Upper lobe of right lung (tissue), 1 donor: ENCODE measurements around the gene MAN2B2. TPM values are rescaled to one million over a fixed set of nuclear protein-coding genes. Genes with fewer than 3 reads are reported as not detected.
"Not testable (repeated sequence)": the region's sequence is repeated elsewhere in the genome, so short reads cannot be mapped to it uniquely, and the experiment has no call there.

Experiments used
- ATAC-seq: fragments of 200-7000 bp; cut with Tn5 transposase; one replicate; pipeline ENCODE4 v1.9.1; 2020; ENCODE audit warnings: mild to moderate bottlenecking, moderate library complexity
- DNase-seq: peaks from one replicate; pipeline ENCODE4 v3.0.0-alpha.2; 2020
- H3K27ac ChIP-seq: fragments of 200-600 bp; one replicate; pipeline ENCODE4 v1.8.0; 2022
- H3K27me3 ChIP-seq: fragments of 200-600 bp; one replicate; pipeline ENCODE4 v1.8.0; 2022; ENCODE audit warnings: mild to moderate bottlenecking
- H3K36me3 ChIP-seq: fragments of 200-600 bp; one replicate; pipeline ENCODE4 v1.8.0; 2022
- H3K4me1 ChIP-seq: fragments of 200-600 bp; one replicate; pipeline ENCODE4 v1.8.0; 2022
- H3K4me3 ChIP-seq: fragments of 200-600 bp; one replicate; pipeline ENCODE4 v1.8.0; 2022; ENCODE audit warnings: mild to moderate bottlenecking
- H3K9me3 ChIP-seq: fragments of 200-600 bp; one replicate; pipeline ENCODE4 v1.8.0; 2022
- intact Hi-C: fragments of 100-400 bp; cut with DNase I; formaldehyde crosslinking; loops from one replicate; pipeline ENCODE4 v1.11.0; 2022
- total RNA-seq: library from RNA; stranded (reverse); fragmentation: NEBNext Ultra II Directional; extraction: Animal tissue kit (Norgen Biotek cat#: 25700); gene quantifications from one replicate; pipeline ENCODE4 v1.2.1, GENCODE V29; 2021
- TF ChIP-seq, protein P1 (sequence below): fragments of 200-600 bp; IDR thresholded peaks from one replicate; pipeline ENCODE4 v1.8.0; 2022; ENCODE audit warnings: antibody characterized with exemption
- donor health status: DM: no; HTN: yes; CAD: no; lungs with severe emphysema.

Gene MAN2B2
- total RNA-seq, 1 donor from 2014 or later: 39.6 TPM

DNA sequence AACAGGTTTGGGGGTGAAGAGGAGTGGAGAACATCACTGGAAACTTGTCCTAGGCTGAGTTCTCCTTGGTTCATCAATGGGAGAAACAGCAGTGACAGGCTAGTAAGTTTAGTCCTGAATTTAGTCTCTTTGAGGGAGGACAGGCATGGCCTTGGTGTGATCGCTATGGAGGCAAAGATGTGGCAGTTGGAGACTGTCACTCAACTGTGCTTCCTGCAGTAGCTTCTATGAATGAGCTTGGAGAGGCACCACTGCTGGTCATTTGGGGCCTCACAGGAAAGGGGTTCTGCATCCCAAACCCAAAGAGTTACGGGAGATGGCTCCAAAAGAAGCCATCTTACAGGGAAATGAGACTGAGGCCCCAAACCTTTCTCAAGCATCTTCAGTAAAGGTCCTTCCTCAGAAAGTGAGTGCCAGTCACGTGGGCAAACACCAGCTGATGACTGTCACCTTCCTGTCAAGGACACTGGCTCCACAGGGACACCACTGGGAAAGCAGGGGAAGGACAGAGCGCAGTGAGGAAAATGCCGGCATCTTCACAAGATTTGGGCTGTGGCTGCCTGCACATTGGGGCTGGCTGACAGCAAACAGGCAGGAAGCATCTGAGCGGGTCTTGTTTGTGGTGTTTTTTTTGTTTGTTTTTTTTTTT, 72.7 kb downstream of the MAN2B2 start:
- intact Hi-C loops: no loop called here
- DNase-seq: no peak
- Histone ChIP-seq H3K4me3 (no peak overlapping the region), H3K4me1 (peaks cover 5% of the 10 kb centered on the region), H3K9me3 (no peaks in the 10 kb centered on the region), H3K27me3 (no peaks in the 10 kb centered on the region), H3K36me3 (peaks cover 5% of the 10 kb centered on the region), H3K27ac (no peak overlapping the region)
- TF ChIP-seq, protein P1, sequence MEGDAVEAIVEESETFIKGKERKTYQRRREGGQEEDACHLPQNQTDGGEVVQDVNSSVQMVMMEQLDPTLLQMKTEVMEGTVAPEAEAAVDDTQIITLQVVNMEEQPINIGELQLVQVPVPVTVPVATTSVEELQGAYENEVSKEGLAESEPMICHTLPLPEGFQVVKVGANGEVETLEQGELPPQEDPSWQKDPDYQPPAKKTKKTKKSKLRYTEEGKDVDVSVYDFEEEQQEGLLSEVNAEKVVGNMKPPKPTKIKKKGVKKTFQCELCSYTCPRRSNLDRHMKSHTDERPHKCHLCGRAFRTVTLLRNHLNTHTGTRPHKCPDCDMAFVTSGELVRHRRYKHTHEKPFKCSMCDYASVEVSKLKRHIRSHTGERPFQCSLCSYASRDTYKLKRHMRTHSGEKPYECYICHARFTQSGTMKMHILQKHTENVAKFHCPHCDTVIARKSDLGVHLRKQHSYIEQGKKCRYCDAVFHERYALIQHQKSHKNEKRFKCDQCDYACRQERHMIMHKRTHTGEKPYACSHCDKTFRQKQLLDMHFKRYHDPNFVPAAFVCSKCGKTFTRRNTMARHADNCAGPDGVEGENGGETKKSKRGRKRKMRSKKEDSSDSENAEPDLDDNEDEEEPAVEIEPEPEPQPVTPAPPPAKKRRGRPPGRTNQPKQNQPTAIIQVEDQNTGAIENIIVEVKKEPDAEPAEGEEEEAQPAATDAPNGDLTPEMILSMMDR: no peak
- ATAC-seq: no peak

DNA sequence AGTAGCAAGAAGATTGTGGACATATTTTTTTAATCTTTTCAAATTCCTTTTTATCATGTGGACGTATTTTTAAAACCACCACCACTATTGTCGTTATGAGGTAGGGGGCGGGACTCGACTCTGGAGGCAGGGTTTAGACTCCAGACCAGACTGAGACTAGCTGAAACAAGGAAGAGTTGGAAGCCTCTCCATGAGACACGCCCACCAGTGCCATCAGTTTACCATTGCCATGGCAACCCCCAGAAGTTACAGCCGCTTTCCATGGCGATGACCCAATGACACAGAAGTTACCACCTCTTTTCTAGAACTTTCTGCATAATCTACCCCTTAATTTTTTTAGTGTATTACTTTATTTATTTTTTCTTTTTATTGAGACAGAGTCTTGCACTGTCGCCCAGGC, 74.2 kb downstream of the MAN2B2 start:
- Histone ChIP-seq H3K36me3 (no peaks in the 10 kb centered on the region), H3K9me3 (no peaks in the 10 kb centered on the region), H3K4me3 (no peak overlapping the region), H3K27me3 (no peaks in the 10 kb centered on the region), H3K27ac (no peak overlapping the region), H3K4me1 (no peaks in the 10 kb centered on the region)
- DNase-seq: no peak
- TF ChIP-seq, protein P1: no peak
- ATAC-seq: no peak
- intact Hi-C loops: no loop called here

DNA sequence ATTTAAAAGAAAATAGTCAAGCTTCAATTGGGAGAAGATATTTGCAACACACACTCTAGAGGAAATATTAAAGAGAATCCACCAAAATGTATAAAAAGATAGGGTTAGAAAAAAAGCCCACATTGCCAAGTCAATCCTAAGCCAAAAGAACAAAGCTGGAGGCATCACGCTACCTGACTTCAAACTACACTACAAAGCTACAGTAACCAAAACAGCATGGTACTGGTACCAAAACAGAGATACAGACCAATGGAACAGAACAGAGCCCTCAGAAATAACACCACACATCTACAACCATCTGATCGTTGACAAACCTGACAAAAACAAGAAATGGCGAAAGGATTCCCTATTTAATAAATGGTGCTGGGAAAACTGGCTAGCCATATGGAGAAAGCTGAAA, 79.2 kb downstream of the MAN2B2 start:
- H3K4me3 ChIP-seq, H3K36me3 ChIP-seq, H3K27me3 ChIP-seq, ATAC-seq, H3K4me1 ChIP-seq, intact Hi-C loops, DNase-seq, H3K27ac ChIP-seq, H3K9me3 ChIP-seq: not testable (repeated sequence)

DNA sequence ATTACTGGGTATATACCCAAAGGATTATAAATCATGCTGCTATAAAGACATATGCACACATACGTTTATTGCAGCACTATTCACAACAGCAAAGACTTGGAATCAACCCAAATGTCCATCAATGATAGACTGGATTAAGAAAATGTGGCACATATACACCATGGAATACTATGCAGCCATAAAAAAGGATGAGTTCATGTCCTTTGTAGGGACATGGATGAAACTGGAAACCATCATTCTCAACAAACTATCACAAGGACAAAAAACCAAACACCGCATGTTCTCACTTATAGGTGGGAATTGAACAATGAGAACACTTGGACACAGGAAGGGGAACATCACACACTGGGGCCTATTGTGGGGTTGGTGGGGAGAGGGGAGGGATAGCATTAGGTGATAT, 80.3 kb downstream of the MAN2B2 start:
- H3K27ac ChIP-seq, H3K4me1 ChIP-seq, ATAC-seq, H3K9me3 ChIP-seq, DNase-seq, H3K36me3 ChIP-seq, H3K27me3 ChIP-seq, H3K4me3 ChIP-seq, intact Hi-C loops: not testable (repeated sequence)

DNA sequence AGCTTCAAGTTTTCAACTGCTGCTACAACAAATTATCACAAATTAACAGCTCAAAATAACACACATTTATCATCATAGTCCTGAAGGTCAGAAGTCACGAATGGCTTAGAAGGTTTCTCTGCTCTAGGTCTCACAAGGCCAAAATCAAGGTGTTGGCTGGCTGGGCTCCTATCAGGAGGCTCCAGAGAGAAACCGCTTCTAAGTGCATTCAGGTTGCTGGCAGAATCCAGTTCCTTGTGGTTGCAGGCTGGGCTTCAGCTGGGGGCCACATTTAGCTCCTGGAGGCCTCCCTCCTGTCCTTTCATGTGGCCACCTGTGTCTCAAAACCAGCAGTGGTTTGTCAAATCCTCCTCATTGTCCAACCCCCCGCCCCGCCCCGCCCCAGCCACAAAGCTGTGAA, 80.9 kb downstream of the MAN2B2 start:
- intact Hi-C loops: no loop called here
- no peaks in the 10 kb centered on the region for H3K27me3 ChIP-seq

DNA sequence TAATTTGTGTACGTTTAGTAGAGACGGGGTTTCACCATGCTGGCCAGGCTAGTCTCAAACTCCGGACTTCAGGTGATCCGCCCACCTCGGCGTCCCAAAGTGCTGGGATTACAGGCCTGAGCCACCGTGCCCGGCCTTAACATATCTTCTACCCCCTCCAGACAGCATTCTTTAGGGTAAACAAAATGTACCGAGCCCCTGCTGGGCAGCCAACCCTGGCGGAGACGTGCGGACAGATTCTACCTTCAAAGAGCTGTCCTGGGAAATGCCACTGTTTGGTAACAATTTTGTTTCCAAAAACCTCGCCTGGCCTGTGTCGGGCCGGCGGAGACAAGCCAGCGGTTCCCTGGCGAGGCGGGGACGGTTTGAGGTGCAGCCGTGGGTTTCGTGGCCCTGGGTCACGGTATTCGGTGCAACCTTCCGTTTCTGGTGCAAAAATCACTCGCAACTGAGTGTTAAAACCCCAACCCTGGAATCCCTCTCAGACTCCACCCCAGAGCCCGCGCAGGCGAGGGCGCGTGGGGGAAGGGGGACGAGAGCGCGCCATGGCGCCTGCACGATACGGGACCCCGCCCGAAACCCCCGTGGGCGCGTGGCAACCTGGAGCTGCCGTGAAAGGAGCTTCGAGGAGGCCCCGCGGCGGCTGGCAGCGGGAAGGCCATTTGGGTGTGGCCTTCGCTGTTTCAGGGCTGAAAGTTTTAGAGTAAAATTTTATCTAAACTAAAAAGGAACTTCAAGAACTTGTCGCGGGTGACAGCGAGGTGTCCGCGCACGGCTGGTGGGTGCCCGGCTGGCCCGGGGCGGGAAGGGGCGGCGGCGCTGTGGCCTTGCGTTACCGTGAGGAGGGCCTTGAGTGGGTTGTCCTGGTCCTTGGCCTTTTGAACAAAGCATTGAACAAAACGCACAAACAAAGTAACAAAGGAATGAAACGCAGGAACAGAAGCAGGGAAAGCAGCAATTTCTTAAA, 82.5 kb downstream of the MAN2B2 start:
- Histone ChIP-seq H3K4me3 (no peak overlapping the region), H3K36me3 (no peaks in the 10 kb centered on the region), H3K27me3 (no peaks in the 10 kb centered on the region), H3K9me3 (no peaks in the 10 kb centered on the region), H3K27ac (no peak overlapping the region), H3K4me1 (no peaks in the 10 kb centered on the region)
- no peak for ATAC-seq
- TF ChIP-seq, protein P1: no peak
- intact Hi-C loops: no loop called here
- no peak for DNase-seq

More for the DNA sequence above, 80.9 kb downstream of the MAN2B2 start:
- H3K4me1 ChIP-seq: no peaks in the 10 kb centered on the region
- ATAC-seq: no peak
- no peaks in the 10 kb centered on the region for H3K9me3 ChIP-seq
- no peaks in the 10 kb centered on the region for H3K36me3 ChIP-seq
- TF ChIP-seq, protein P1: no peak
- DNase-seq: no peak
- no peak overlapping the region for H3K27ac ChIP-seq
- H3K4me3 ChIP-seq: no peak overlapping the region
